Ishikawa (cell line): Measurements from ENCODE around the gene BCDIN3D.

ENCODE experiments used
- CREB1 ChIP-seq: IDR thresholded peaks from 2 replicates; pipeline ENCODE4 v1.6.1; 2012; ENCODE audit warnings: low read depth
- EP300 ChIP-seq: IDR thresholded peaks from 2 replicates; pipeline ENCODE4 v1.6.1; 2012; ENCODE audit warnings: borderline replicate concordance
- NFIC ChIP-seq: IDR thresholded peaks from 2 replicates; pipeline ENCODE4 v1.6.1; 2012
- RAD21 ChIP-seq: IDR thresholded peaks from 2 replicates; pipeline ENCODE4 v1.6.1; 2012; ENCODE audit warnings: low read depth
- TCF12 ChIP-seq: IDR thresholded peaks from 2 replicates; pipeline ENCODE4 v1.6.1; 2012; ENCODE audit warnings: low read depth
- TEAD4 ChIP-seq: IDR thresholded peaks from 2 replicates; pipeline ENCODE4 v1.6.1; 2012
- YY1 ChIP-seq: IDR thresholded peaks from 2 replicates; pipeline ENCODE4 v1.6.1; 2012; ENCODE audit warnings: low read depth
- ZBTB7A ChIP-seq: IDR thresholded peaks from 2 replicates; pipeline ENCODE4 v1.6.1; 2012; ENCODE audit warnings: low read depth
- TF ChIP-seq, protein P1 (sequence below): IDR thresholded peaks from 2 replicates; pipeline ENCODE4 v1.6.1; 2012; ENCODE audit warnings: low read depth, mild to moderate bottlenecking
- TF ChIP-seq, protein P2 (sequence below): IDR thresholded peaks from 2 replicates; pipeline ENCODE4 v1.6.1; 2012

- no peak for TF ChIP-seq ZBTB7A
- TF ChIP-seq TCF12: no peak
- no peak for TF ChIP-seq CREB1
- TF ChIP-seq, protein P1, sequence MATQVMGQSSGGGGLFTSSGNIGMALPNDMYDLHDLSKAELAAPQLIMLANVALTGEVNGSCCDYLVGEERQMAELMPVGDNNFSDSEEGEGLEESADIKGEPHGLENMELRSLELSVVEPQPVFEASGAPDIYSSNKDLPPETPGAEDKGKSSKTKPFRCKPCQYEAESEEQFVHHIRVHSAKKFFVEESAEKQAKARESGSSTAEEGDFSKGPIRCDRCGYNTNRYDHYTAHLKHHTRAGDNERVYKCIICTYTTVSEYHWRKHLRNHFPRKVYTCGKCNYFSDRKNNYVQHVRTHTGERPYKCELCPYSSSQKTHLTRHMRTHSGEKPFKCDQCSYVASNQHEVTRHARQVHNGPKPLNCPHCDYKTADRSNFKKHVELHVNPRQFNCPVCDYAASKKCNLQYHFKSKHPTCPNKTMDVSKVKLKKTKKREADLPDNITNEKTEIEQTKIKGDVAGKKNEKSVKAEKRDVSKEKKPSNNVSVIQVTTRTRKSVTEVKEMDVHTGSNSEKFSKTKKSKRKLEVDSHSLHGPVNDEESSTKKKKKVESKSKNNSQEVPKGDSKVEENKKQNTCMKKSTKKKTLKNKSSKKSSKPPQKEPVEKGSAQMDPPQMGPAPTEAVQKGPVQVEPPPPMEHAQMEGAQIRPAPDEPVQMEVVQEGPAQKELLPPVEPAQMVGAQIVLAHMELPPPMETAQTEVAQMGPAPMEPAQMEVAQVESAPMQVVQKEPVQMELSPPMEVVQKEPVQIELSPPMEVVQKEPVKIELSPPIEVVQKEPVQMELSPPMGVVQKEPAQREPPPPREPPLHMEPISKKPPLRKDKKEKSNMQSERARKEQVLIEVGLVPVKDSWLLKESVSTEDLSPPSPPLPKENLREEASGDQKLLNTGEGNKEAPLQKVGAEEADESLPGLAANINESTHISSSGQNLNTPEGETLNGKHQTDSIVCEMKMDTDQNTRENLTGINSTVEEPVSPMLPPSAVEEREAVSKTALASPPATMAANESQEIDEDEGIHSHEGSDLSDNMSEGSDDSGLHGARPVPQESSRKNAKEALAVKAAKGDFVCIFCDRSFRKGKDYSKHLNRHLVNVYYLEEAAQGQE: no peak
- TF ChIP-seq, protein P2, sequence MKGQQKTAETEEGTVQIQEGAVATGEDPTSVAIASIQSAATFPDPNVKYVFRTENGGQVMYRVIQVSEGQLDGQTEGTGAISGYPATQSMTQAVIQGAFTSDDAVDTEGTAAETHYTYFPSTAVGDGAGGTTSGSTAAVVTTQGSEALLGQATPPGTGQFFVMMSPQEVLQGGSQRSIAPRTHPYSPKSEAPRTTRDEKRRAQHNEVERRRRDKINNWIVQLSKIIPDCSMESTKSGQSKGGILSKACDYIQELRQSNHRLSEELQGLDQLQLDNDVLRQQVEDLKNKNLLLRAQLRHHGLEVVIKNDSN: no peak
- TF ChIP-seq EP300: no peak
- TF ChIP-seq TEAD4: no peak
- no peak for TF ChIP-seq RAD21
- TF ChIP-seq YY1: no peak
- no peak for TF ChIP-seq NFIC
Observed at GRCh38 chr12:49880756-49881414, 38.0 kb upstream of the BCDIN3D start.
